ELR (cell line): ENCODE results near the gene CLECL1.
A peak's percentile ranks its signal among the peaks of the same experiment; 100 is the strongest.

Experiments used
- DNase-seq: peaks from one replicate; pipeline ENCODE4 v3.0.0-alpha.2; 2015; ENCODE audit warnings: low read depth

The CLECL1 gene

GRCh38 chr12:9732921-9733461, at the start of gene CLECL1:
Gene CLECL1, minus strand, starts transcription at chr12:9733097.
- no peak for DNase-seq

GRCh38 chr12:9781360-9781759, 48.5 kb upstream of the CLECL1 start:
- DNase-seq, result no peak

- DNase-seq, result no peak
Observed at GRCh38 chr12:9779209-9779608, 46.3 kb upstream of the CLECL1 start.

- no peak for DNase-seq
Observed at GRCh38 chr12:9776781-9777180, 43.9 kb upstream of the CLECL1 start.

GRCh38 chr12:9773216-9773877, 40.5 kb upstream of the CLECL1 start:
- no peak for DNase-seq

GRCh38 chr12:9763025-9763424, 30.1 kb upstream of the CLECL1 start:
- DNase-seq, result no peak

- DNase-seq, result no peak
Observed at GRCh38 chr12:9762369-9762768, 29.5 kb upstream of the CLECL1 start.

- DNase-seq, result peak; percentile 66
Observed at GRCh38 chr12:9761419-9761781, 28.5 kb upstream of the CLECL1 start.

GRCh38 chr12:9760699-9761418, 28.0 kb upstream of the CLECL1 start, which contains the start of gene CD69:
Gene CD69, minus strand, starts transcription at chr12:9760901. Its CDS starts 81 bp downstream, at chr12:9760820.
- DNase-seq, result peak; percentile 39

GRCh38 chr12:9760120-9760519, 27.2 kb upstream of the CLECL1 start:
- DNase-seq, result no peak

- no peak for DNase-seq
Observed at GRCh38 chr12:9759694-9760093, 26.8 kb upstream of the CLECL1 start.

- DNase-seq, result no peak
Observed at GRCh38 chr12:9758119-9758518, 25.2 kb upstream of the CLECL1 start.

GRCh38 chr12:9757433-9758025, 24.6 kb upstream of the CLECL1 start:
- no peak for DNase-seq

GRCh38 chr12:9756706-9757105, 23.8 kb upstream of the CLECL1 start:
- no peak for DNase-seq

GRCh38 chr12:9756170-9756569, 23.3 kb upstream of the CLECL1 start:
- DNase-seq, result no peak

- no peak for DNase-seq
Observed at GRCh38 chr12:9755567-9755966, 22.7 kb upstream of the CLECL1 start.

GRCh38 chr12:9755035-9755434, 22.1 kb upstream of the CLECL1 start:
- DNase-seq, result no peak

- no peak for DNase-seq
Observed at GRCh38 chr12:9754099-9754927, 21.4 kb upstream of the CLECL1 start.

GRCh38 chr12:9753498-9753897, 20.6 kb upstream of the CLECL1 start:
- DNase-seq, result no peak

GRCh38 chr12:9753073-9753472, 20.2 kb upstream of the CLECL1 start:
- no peak for DNase-seq

- no peak for DNase-seq
Observed at GRCh38 chr12:9752145-9752933, 19.4 kb upstream of the CLECL1 start.
